HEK293 (cell line): ENCODE data around the gene SYTL3.

Experiments
- CTCF ChIA-PET: fragments of 350-600 bp; formaldehyde crosslinking; extraction: SDS; loops from one replicate; lab custom pipeline; 2021; ENCODE audit warnings: antibody characterized with exemption; lab: Yijun Ruan, JAX
- POLR2A ChIA-PET: fragments of 300-600 bp; formaldehyde crosslinking; extraction: SDS; loops from one replicate; lab custom pipeline; 2020; ENCODE audit warnings: antibody characterized with exemption, inconsistent platforms; lab: Yijun Ruan, JAX
- H3K27ac ChIP-seq: fragments of 200-500 bp; sonication (Bioruptor generic); 2 replicates; pipeline ENCODE4 v1.5.1; 2014; ENCODE audit warnings: low read depth, low read length, control low read depth, inconsistent platforms; ENCODE audit errors: extremely low read depth
- H3K36me3 ChIP-seq, 2 experiments: fragments of 200-500 bp in 1 of 2; sonication (Bioruptor generic) in 1 of 2; 1 replicate in 1 of 2; 2 replicates in 1 of 2; pipeline ENCODE4 v1.5.1; 2014 to 2017; ENCODE audit warnings: inconsistent platforms in 2 of 2, low read length in 2 of 2; ENCODE audit not compliant: control insufficient read depth in 2 of 2, insufficient read depth in 1 of 2
- H3K4me1 ChIP-seq: fragments of 200-500 bp; sonication (Bioruptor generic); 2 replicates; pipeline ENCODE4 v1.5.1; 2014; ENCODE audit warnings: mild to moderate bottlenecking, low read length, inconsistent platforms; ENCODE audit not compliant: control insufficient read depth, insufficient read depth
- H3K4me3 ChIP-seq: 2 replicates; pipeline ENCODE4 v1.5.1; 2011; ENCODE audit warnings: low read depth, mild to moderate bottlenecking, control low read depth, low read length, moderate library complexity
- H3K9me3 ChIP-seq: fragments of 200-500 bp; sonication (Bioruptor generic); 2 replicates; pipeline ENCODE4 v1.5.1; 2014; ENCODE audit warnings: low read depth, low read length, inconsistent platforms; ENCODE audit not compliant: control insufficient read depth, insufficient read depth
- GLIS1 ChIP-seq: fragments of 450-650 bp; formaldehyde crosslinking; IDR thresholded peaks from 2 replicates; pipeline ENCODE4 v1.5.1; 2016; ENCODE audit warnings: missing biosample characterization, missing genetic modification characterization
- HIC1 ChIP-seq: fragments of 450-650 bp; formaldehyde crosslinking; IDR thresholded peaks from 2 replicates; pipeline ENCODE4 v1.5.1; 2016; ENCODE audit warnings: missing biosample characterization, missing genetic modification characterization
- REST ChIP-seq: fragments of 450-650 bp; formaldehyde crosslinking; IDR thresholded peaks from 2 replicates; pipeline ENCODE4 v1.5.1; 2016; ENCODE audit warnings: missing biosample characterization, missing genetic modification characterization
- SALL2 ChIP-seq: fragments of 450-650 bp; formaldehyde crosslinking; IDR thresholded peaks from 2 replicates; pipeline ENCODE4 v1.5.0; 2017; ENCODE audit warnings: missing biosample characterization, mild to moderate bottlenecking, missing genetic modification characterization, borderline replicate concordance
- SETDB1 ChIP-seq: IDR thresholded peaks from one replicate; pipeline ENCODE4 v1.6.1; 2017; ENCODE audit warnings: mild to moderate bottlenecking, low read length, moderate library complexity, mixed read lengths; ENCODE audit not compliant: insufficient read length
- ZFP3 ChIP-seq: fragments of 450-650 bp; formaldehyde crosslinking; IDR thresholded peaks from 2 replicates; pipeline ENCODE4 v1.5.1; 2016; ENCODE audit warnings: low read depth, missing biosample characterization, missing genetic modification characterization
- ZNF175 ChIP-seq: fragments of 450-650 bp; formaldehyde crosslinking; IDR thresholded peaks from 2 replicates; pipeline ENCODE4 v1.5.1; 2016; ENCODE audit warnings: missing biosample characterization, missing genetic modification characterization
- ZNF280C ChIP-seq: fragments of 450-650 bp; formaldehyde crosslinking; IDR thresholded peaks from 2 replicates; pipeline ENCODE4 v1.5.1; 2016; ENCODE audit warnings: missing biosample characterization, missing genetic modification characterization
- ZNF394 ChIP-seq: fragments of 450-650 bp; formaldehyde crosslinking; IDR thresholded peaks from 2 replicates; pipeline ENCODE4 v1.5.1; 2016; ENCODE audit warnings: missing biosample characterization, missing genetic modification characterization, mild to moderate bottlenecking, moderate library complexity, borderline replicate concordance
- ZNF514 ChIP-seq: fragments of 450-650 bp; formaldehyde crosslinking; IDR thresholded peaks from 2 replicates; pipeline ENCODE4 v1.5.1; 2016; ENCODE audit warnings: missing biosample characterization, missing genetic modification characterization
- ZNF571 ChIP-seq: fragments of 450-650 bp; formaldehyde crosslinking; IDR thresholded peaks from 2 replicates; pipeline ENCODE4 v1.5.0; 2017; ENCODE audit warnings: missing biosample characterization, missing genetic modification characterization
- ZNF623 ChIP-seq: fragments of 450-650 bp; formaldehyde crosslinking; IDR thresholded peaks from 2 replicates; pipeline ENCODE4 v1.5.1; 2016; ENCODE audit warnings: missing biosample characterization, missing genetic modification characterization
- ZNF629 ChIP-seq: fragments of 450-650 bp; formaldehyde crosslinking; IDR thresholded peaks from 2 replicates; pipeline ENCODE4 v1.5.1; 2017; ENCODE audit warnings: missing biosample characterization, missing genetic modification characterization
- ZNF639 ChIP-seq: fragments of 450-650 bp; formaldehyde crosslinking; IDR thresholded peaks from 2 replicates; pipeline ENCODE4 v1.5.1; 2016; ENCODE audit warnings: missing biosample characterization, missing genetic modification characterization
- ZNF654 ChIP-seq: fragments of 450-650 bp; formaldehyde crosslinking; IDR thresholded peaks from 2 replicates; pipeline ENCODE4 v1.5.1; 2016; ENCODE audit warnings: low read depth, missing biosample characterization, missing genetic modification characterization
- ZNF660 ChIP-seq: fragments of 450-650 bp; IDR thresholded peaks from 2 replicates; pipeline ENCODE4 v1.5.1; 2018; ENCODE audit warnings: missing biosample characterization, mild to moderate bottlenecking, missing genetic modification characterization
- ZNF776 ChIP-seq: fragments of 450-650 bp; formaldehyde crosslinking; IDR thresholded peaks from 2 replicates; pipeline ENCODE4 v1.5.0; 2017; ENCODE audit warnings: missing biosample characterization, missing genetic modification characterization, borderline replicate concordance
- ZNF837 ChIP-seq: fragments of 450-650 bp; formaldehyde crosslinking; IDR thresholded peaks from 2 replicates; pipeline ENCODE4 v1.5.1; 2016; ENCODE audit warnings: missing biosample characterization, missing genetic modification characterization
- ZSCAN18 ChIP-seq: fragments of 450-650 bp; formaldehyde crosslinking; IDR thresholded peaks from 2 replicates; pipeline ENCODE4 v1.5.1; 2016; ENCODE audit warnings: missing biosample characterization, missing genetic modification characterization

Gene SYTL3

GRCh38 chr6:158604048-158604406, 45.8 kb upstream of the SYTL3 start:
- TF ChIP-seq GLIS1 (tag by site-specific recombination), result no peak
- TF ChIP-seq SALL2, result no peak
- no peak for TF ChIP-seq ZNF776
- TF ChIP-seq ZNF394 (tag by site-specific recombination), result no peak
- no peak for TF ChIP-seq ZNF571 (tag by site-specific recombination)
- TF ChIP-seq ZNF654, result no peak
- TF ChIP-seq ZNF629, result no peak
- TF ChIP-seq ZFP3, result no peak
- no peak for TF ChIP-seq ZNF175 (tag by site-specific recombination)
- no peak for TF ChIP-seq REST
- TF ChIP-seq, all 188 proteins: peak for 0
- Histone ChIP-seq H3K4me3 (no peak overlapping the region), H3K9me3 (no peaks in the 10 kb centered on the region), H3K27ac (no peak overlapping the region), H3K4me1 (no peaks in the 10 kb centered on the region), H3K36me3 (peaks cover 10 to 62% of the 10 kb centered on the region in 2 experiments; a peak in 2 of 3 replicates)
- CTCF ChIA-PET, result interaction anchor here (0.6 to 4.2 kb wide), 10 partner anchors 23 to 390 kb away, joined by 3 to 39 read pairs (median 10); no protein-coding TSS in a partner anchor
- POLR2A ChIA-PET, result interaction anchor here (0.7 to 1.0 kb wide), 2 partner anchors 16 to 41 kb away, joined by 3 to 10 read pairs; partner anchors contain the start of gene DYNLT1

- Histone ChIP-seq H3K4me1 (no peaks in the 10 kb centered on the region), H3K27ac (no peak overlapping the region)
- no peak for TF ChIP-seq HIC1
- TF ChIP-seq ZNF514 (tag by site-specific recombination), result no peak
- TF ChIP-seq ZNF660 (tag by site-specific recombination), result 0 out of 2 replicates have a peak, but pooled peaks have one; percentile 12
- TF ChIP-seq ZNF837 (tag by site-specific recombination), result no peak
- no peak for TF ChIP-seq ZNF639
- TF ChIP-seq ZNF654, result peak; percentile 32; the same call in 1 of the 2 replicates
- TF ChIP-seq SALL2, result no peak
- no peak for TF ChIP-seq ZSCAN18 (tag by site-specific recombination)
- no peak for TF ChIP-seq SETDB1
- TF ChIP-seq ZNF280C (tag by site-specific recombination), result no peak
- no peak for TF ChIP-seq ZNF623 (tag by site-specific recombination)
- TF ChIP-seq, all 188 proteins: peak for 2
- ChIA-PET CTCF (interaction anchor here (0.5 to 4.2 kb wide), 28 partner anchors 9 to 957 kb away, joined by 3 to 39 read pairs (median 4); partner anchors contain the start of gene DYNLT1), POLR2A (interaction anchor here (0.7 kb wide), 1 partner anchor 310 kb away, joined by 11 read pairs; no protein-coding TSS in a partner anchor)
- Histone ChIP-seq H3K36me3 (peaks cover 10 to 66% of the 10 kb centered on the region in 2 experiments; a peak in 2 of 3 replicates), H3K4me3 (no peak overlapping the region), H3K9me3 (no peaks in the 10 kb centered on the region)
Measured at GRCh38 chr6:158605266-158605878, 44.5 kb upstream of the SYTL3 start.
